WERI-Rb-1 (cell line): Measurements from ENCODE around the gene TASP1.

Experiments used
- DNase-seq: peaks from one replicate; pipeline ENCODE4 v3.0.0-alpha.2; 2020
- H3K27ac ChIP-seq: fragments of 250-450 bp; sonication (Bioruptor Pico); 2 replicates; pipeline ENCODE4 v1.5.1; 2020; ENCODE audit warnings: mild to moderate bottlenecking, moderate library complexity
- H3K27me3 ChIP-seq: fragments of 250-450 bp; sonication (Bioruptor Pico); 2 replicates; pipeline ENCODE4 v1.5.1; 2021; ENCODE audit warnings: mild to moderate bottlenecking, low read depth, moderate library complexity; ENCODE audit not compliant: insufficient read depth, severe bottlenecking
- H3K36me3 ChIP-seq: fragments of 250-450 bp; sonication (Bioruptor Pico); 2 replicates; pipeline ENCODE4 v1.5.1; 2020; ENCODE audit warnings: mild to moderate bottlenecking, moderate library complexity
- H3K4me3 ChIP-seq: 2 replicates; pipeline ENCODE4 v1.5.1; 2011; ENCODE audit warnings: low read depth, mild to moderate bottlenecking, control low read depth, low read length
- H3K9me3 ChIP-seq: fragments of 250-450 bp; sonication (Bioruptor Pico); 2 replicates; pipeline ENCODE4 v1.5.1; 2021; ENCODE audit warnings: mild to moderate bottlenecking, moderate library complexity; ENCODE audit not compliant: severe bottlenecking
- TF ChIP-seq, protein P1 (sequence below): IDR thresholded peaks from 2 replicates; pipeline ENCODE4 v1.5.1; 2011; ENCODE audit warnings: low read depth, mild to moderate bottlenecking, control low read depth, inconsistent platforms, low read length

Gene TASP1

GRCh38 chr20:13671916-13672378 lies 33.2 kb upstream of the TASP1 start:
- Histone ChIP-seq H3K36me3 (no peaks in the 10 kb centered on the region), H3K9me3 (no peaks in the 10 kb centered on the region), H3K4me3 (no peak overlapping the region), H3K27me3 (no peaks in the 10 kb centered on the region), H3K27ac (no peak overlapping the region)
- DNase-seq, result no peak
- TF ChIP-seq, protein P1, sequence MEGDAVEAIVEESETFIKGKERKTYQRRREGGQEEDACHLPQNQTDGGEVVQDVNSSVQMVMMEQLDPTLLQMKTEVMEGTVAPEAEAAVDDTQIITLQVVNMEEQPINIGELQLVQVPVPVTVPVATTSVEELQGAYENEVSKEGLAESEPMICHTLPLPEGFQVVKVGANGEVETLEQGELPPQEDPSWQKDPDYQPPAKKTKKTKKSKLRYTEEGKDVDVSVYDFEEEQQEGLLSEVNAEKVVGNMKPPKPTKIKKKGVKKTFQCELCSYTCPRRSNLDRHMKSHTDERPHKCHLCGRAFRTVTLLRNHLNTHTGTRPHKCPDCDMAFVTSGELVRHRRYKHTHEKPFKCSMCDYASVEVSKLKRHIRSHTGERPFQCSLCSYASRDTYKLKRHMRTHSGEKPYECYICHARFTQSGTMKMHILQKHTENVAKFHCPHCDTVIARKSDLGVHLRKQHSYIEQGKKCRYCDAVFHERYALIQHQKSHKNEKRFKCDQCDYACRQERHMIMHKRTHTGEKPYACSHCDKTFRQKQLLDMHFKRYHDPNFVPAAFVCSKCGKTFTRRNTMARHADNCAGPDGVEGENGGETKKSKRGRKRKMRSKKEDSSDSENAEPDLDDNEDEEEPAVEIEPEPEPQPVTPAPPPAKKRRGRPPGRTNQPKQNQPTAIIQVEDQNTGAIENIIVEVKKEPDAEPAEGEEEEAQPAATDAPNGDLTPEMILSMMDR, result no peak

GRCh38 chr20:13671512-13671911 lies 32.8 kb upstream of the TASP1 start:
- Histone ChIP-seq H3K36me3 (no peaks in the 10 kb centered on the region), H3K9me3 (no peaks in the 10 kb centered on the region), H3K27me3 (no peaks in the 10 kb centered on the region), H3K4me3 (no peak overlapping the region), H3K27ac (no peak overlapping the region)
- TF ChIP-seq, protein P1, result no peak
- no peak for DNase-seq

DNA sequence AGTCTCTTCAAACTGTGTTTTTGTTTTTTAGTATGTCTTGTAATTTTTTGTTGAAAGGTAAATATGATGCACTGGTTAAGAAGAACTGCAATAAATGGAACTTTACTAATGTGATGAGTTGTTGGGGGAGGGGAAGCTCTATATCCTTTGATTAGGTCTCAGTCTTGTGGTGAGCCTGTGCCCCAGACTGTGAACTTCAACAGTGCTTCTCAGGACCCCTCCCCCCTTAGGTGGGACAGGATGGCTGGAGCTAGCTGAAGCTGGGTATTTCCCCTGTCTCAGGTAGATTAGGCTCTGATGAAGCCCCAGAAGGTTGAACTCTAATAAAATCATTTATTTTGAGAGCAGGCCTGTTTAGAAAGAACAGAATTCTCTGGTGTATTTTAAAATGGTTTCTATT lies 31.4 kb upstream of the TASP1 start:
- Histone ChIP-seq H3K27ac (no peak overlapping the region), H3K27me3 (no peaks in the 10 kb centered on the region), H3K36me3 (no peaks in the 10 kb centered on the region), H3K4me3 (no peak overlapping the region), H3K9me3 (no peaks in the 10 kb centered on the region)
- no peak for DNase-seq
- TF ChIP-seq, protein P1, result no peak

DNA sequence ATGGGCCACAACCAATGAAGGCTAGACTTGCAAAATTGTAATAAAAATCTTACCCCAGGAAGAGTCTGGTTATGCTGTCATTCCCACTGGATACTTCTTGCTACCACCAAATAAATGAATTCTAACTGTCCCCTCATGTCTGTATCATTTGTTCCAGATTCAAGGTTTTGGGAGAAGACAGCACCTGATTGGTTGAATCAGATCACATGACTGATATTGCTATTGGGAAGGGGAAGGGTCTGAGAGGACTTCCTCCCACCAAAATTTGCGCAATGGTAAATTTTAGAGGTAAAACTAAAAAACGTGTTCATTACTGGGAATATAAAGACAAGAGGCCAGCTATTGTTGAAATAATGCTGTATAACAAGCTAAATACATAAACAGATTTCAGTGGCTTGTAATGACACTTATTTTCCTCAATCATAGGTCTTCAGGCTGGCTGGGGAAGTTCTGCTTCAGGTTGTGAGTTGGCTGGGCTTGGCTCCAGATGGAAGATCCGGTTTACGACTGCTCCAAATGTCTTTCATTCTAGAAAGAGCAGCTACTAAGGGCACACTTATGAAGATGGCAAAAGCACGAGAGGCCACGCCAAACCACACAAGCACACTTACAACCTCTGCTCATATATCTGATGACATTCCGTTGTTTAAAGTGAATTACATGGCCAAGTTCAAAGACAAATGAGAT lies 27.1 kb upstream of the TASP1 start:
- no peak overlapping the region for H3K4me3 ChIP-seq
- no peak for DNase-seq
- TF ChIP-seq, protein P1, result no peak
- H3K36me3 ChIP-seq, result no peaks in the 10 kb centered on the region
- no peaks in the 10 kb centered on the region for H3K9me3 ChIP-seq
- no peak overlapping the region for H3K27ac ChIP-seq
- H3K27me3 ChIP-seq, result no peaks in the 10 kb centered on the region

DNA sequence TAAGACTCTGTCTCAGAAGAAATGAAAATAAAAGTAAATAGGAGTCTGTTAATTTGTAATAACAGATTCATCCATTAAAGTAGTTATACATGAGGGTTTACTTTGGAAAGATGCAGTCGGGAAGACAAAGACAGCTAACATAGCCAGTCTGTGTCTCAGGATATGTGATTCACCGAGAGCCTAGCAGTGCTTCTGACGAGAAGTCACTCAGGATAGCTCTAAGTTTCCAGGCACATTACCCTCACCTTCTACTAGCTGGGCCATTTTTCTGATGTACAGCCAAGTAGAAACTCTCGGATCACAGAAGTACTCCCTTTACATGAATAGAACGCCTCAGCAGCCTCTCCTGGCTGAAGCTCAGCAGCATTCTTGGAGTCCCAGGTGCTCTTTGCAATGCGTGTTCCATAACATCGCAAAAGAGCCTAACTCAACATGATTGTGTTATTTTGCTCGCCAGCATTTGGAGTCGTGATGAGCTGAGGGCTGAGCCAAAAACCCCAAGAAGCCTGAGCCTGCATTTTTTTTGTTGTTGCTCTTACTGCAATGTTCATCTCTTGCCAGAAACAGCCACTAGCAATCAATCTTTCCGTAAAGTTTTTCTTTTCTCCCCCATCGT lies 22.4 kb upstream of the TASP1 start:
- DNase-seq, result no peak
- Histone ChIP-seq H3K36me3 (no peaks in the 10 kb centered on the region), H3K27me3 (no peaks in the 10 kb centered on the region), H3K9me3 (no peaks in the 10 kb centered on the region), H3K27ac (no peak overlapping the region), H3K4me3 (no peak overlapping the region)
- TF ChIP-seq, protein P1, result no peak
